Mesenchymal stem cell (in vitro differentiated cells and primary cell): ENCODE measurements around the gene FBXO47.

Source experiments
- DNase-seq: peaks from one replicate; pipeline ENCODE4 v3.0.0-alpha.2; 2013
- H2AFZ ChIP-seq: one replicate; pipeline ENCODE4 v1.6.1; 2013; ENCODE audit warnings: low read depth, mild to moderate bottlenecking, control low read depth, inconsistent platforms, low read length, moderate library complexity
- H2AK5ac ChIP-seq: 2 replicates; pipeline ENCODE4 v1.6.1; 2013; ENCODE audit warnings: low read length, moderate library complexity, mild to moderate bottlenecking, inconsistent platforms; ENCODE audit not compliant: severe bottlenecking
- H2BK120ac ChIP-seq: one replicate; pipeline ENCODE4 v1.6.1; 2013; ENCODE audit warnings: low read depth, mild to moderate bottlenecking, inconsistent platforms, low read length, moderate library complexity
- H2BK12ac ChIP-seq, 2 experiments: one replicate each; pipeline ENCODE4 v1.6.1; 2013; ENCODE audit warnings: inconsistent platforms in 2 of 2, low read length in 2 of 2, mild to moderate bottlenecking in 2 of 2, moderate library complexity in 2 of 2, control low read depth in 1 of 2
- H2BK15ac ChIP-seq: one replicate; pipeline ENCODE4 v1.6.1; 2013; ENCODE audit warnings: mild to moderate bottlenecking, low read depth, inconsistent platforms; ENCODE audit not compliant: poor library complexity, severe bottlenecking
- H2BK5ac ChIP-seq: 2 replicates; pipeline ENCODE4 v1.6.1; 2013; ENCODE audit warnings: low read depth, mild to moderate bottlenecking, low read length, control low read depth, inconsistent platforms; ENCODE audit not compliant: poor library complexity, severe bottlenecking
- H3K14ac ChIP-seq, 2 experiments: one replicate each; pipeline ENCODE4 v1.6.1; 2013; ENCODE audit warnings: inconsistent platforms in 2 of 2, low read length in 2 of 2, control low read depth in 1 of 2, mild to moderate bottlenecking in 1 of 2, moderate library complexity in 1 of 2
- H3K18ac ChIP-seq, 2 experiments: one replicate each; pipeline ENCODE4 v1.6.1; 2013; ENCODE audit warnings: inconsistent platforms in 2 of 2, low read length in 2 of 2, control low read depth in 1 of 2, low read depth in 1 of 2, mild to moderate bottlenecking in 1 of 2
- H3K23ac ChIP-seq, 2 experiments: one replicate each; pipeline ENCODE4 v1.6.1; 2013; ENCODE audit warnings: inconsistent platforms in 2 of 2, low read length in 2 of 2, mild to moderate bottlenecking in 2 of 2, moderate library complexity in 2 of 2, control low read depth in 1 of 2
- H3K27ac ChIP-seq: 2 replicates; pipeline ENCODE4 v1.5.1; 2013; ENCODE audit warnings: mild to moderate bottlenecking, moderate library complexity, low read length, control low read depth, inconsistent platforms; ENCODE audit not compliant: poor library complexity, severe bottlenecking
- H3K27me3 ChIP-seq, 2 experiments: 2 replicates each; pipeline versions ENCODE4 v1.6.1 to v1.7.0; 2013; ENCODE audit warnings: low read length in 2 of 2, mild to moderate bottlenecking in 2 of 2, moderate library complexity in 2 of 2, control low read depth in 1 of 2, inconsistent platforms in 1 of 2; ENCODE audit not compliant: control insufficient read depth in 1 of 2, insufficient read depth in 1 of 2
- H3K36me3 ChIP-seq, 2 experiments: 2 replicates each; pipeline versions ENCODE4 v1.6.1 to v1.7.0; 2013; ENCODE audit warnings: low read length in 2 of 2, control low read depth in 1 of 2, inconsistent platforms in 1 of 2, low read depth in 1 of 2, mild to moderate bottlenecking in 1 of 2; ENCODE audit not compliant: insufficient read depth in 2 of 2, control insufficient read depth in 1 of 2
- H3K4ac ChIP-seq, 2 experiments: one replicate each; pipeline ENCODE4 v1.6.1; 2013; ENCODE audit warnings: inconsistent platforms in 2 of 2, low read length in 2 of 2, mild to moderate bottlenecking in 2 of 2, moderate library complexity in 2 of 2, control low read depth in 1 of 2, low read depth in 1 of 2
- H3K4me1 ChIP-seq: 2 replicates; pipeline ENCODE4 v1.6.1; 2013; ENCODE audit warnings: low read depth, low read length, control low read depth; ENCODE audit not compliant: control insufficient read depth, insufficient read depth
- H3K4me2 ChIP-seq: 2 replicates; pipeline ENCODE4 v1.6.1; 2013; ENCODE audit warnings: low read length, mild to moderate bottlenecking, inconsistent platforms; ENCODE audit not compliant: poor library complexity, severe bottlenecking
- H3K4me3 ChIP-seq, 2 experiments: 2 replicates each; pipeline versions ENCODE4 v1.5.1 to v1.7.0; 2013; ENCODE audit warnings: low read length in 2 of 2, mild to moderate bottlenecking in 2 of 2, control low read depth in 1 of 2, low read depth in 1 of 2; ENCODE audit not compliant: insufficient read depth in 1 of 2
- H3K79me1 ChIP-seq: replicated peaks from 2 replicates; pipeline ENCODE4 v1.6.1; 2013; ENCODE audit warnings: mild to moderate bottlenecking, control low read depth, low read length, inconsistent platforms; ENCODE audit not compliant: poor library complexity, severe bottlenecking
- H3K9ac ChIP-seq: 2 replicates; pipeline ENCODE4 v1.7.0; 2013; ENCODE audit warnings: mild to moderate bottlenecking, low read length, moderate library complexity
- H3K9me3 ChIP-seq: 2 replicates; pipeline ENCODE4 v1.7.0; 2013; ENCODE audit warnings: mild to moderate bottlenecking, low read length; ENCODE audit not compliant: control insufficient read depth
- H4K8ac ChIP-seq: one replicate; pipeline ENCODE4 v1.6.1; 2013; ENCODE audit warnings: inconsistent platforms, mild to moderate bottlenecking, low read length, moderate library complexity
- H4K91ac ChIP-seq: one replicate; pipeline ENCODE4 v1.6.1; 2013; ENCODE audit warnings: mild to moderate bottlenecking, low read length, inconsistent platforms
- WGBS: methylation state at CpG from one replicate; pipeline ENCODE4 v1.1.7; 2013; ENCODE audit warnings: mixed read lengths; 5-methylcytosine and 5-hydroxymethylcytosine counted together

Gene FBXO47

GRCh38 chr17:38918129-38918913, 48.9 kb downstream of the FBXO47 start:
- H2BK5ac ChIP-seq, result no peak overlapping the region
- H3K27me3 ChIP-seq, result no peaks in the 10 kb centered on the region
- H3K4ac ChIP-seq, result no peak overlapping the region
- H4K8ac ChIP-seq, result no peak overlapping the region
- H3K9ac ChIP-seq, result no peak overlapping the region
- H2BK15ac ChIP-seq, result no peak overlapping the region
- no peak overlapping the region for H3K18ac ChIP-seq
- no peak overlapping the region for H3K4me3 ChIP-seq
- WGBS, result 93% methylated on average over 37 of the region's 37 CpGs
- no peak overlapping the region for H2AFZ ChIP-seq
- H3K4me1 ChIP-seq, result peaks cover 18% of the 10 kb centered on the region
- no peak overlapping the region for H3K27ac ChIP-seq
- no peaks in the 10 kb centered on the region for H3K9me3 ChIP-seq
- H3K14ac ChIP-seq, result no peak overlapping the region
- no peak for DNase-seq
- peaks cover 81 to 88% of the 10 kb centered on the region in 2 experiments for H3K36me3 ChIP-seq
- no peak overlapping the region for H3K23ac ChIP-seq
- peak overlapping the region; percentile 43 for H4K91ac ChIP-seq
- H3K79me1 ChIP-seq, result peaks cover 48% of the 10 kb centered on the region
- no peak overlapping the region for H2BK12ac ChIP-seq
- H2BK120ac ChIP-seq, result no peak overlapping the region
- H2AK5ac ChIP-seq, result no peak overlapping the region
- no peak overlapping the region for H3K4me2 ChIP-seq

GRCh38 chr17:38917259-38917658, 49.9 kb downstream of the FBXO47 start:
- no peak for DNase-seq
- Histone ChIP-seq H2BK120ac (no peak overlapping the region), H3K4me1 (peaks cover 15% of the 10 kb centered on the region), H3K9ac (no peak overlapping the region), H3K27me3 (no peaks in the 10 kb centered on the region), H3K36me3 (peaks cover 92 to 94% of the 10 kb centered on the region in 2 experiments), H3K27ac (no peak overlapping the region), H2AK5ac (no peak overlapping the region), H3K4me2 (no peak overlapping the region), H3K4ac (no peak overlapping the region), H4K8ac (no peak overlapping the region), H2BK5ac (no peak overlapping the region), H3K14ac (no peak overlapping the region), H2BK15ac (no peak overlapping the region), H2AFZ (no peak overlapping the region), H3K18ac (no peak overlapping the region), H3K4me3 (no peak overlapping the region), H3K79me1 (peaks cover 58% of the 10 kb centered on the region), H4K91ac (no peak overlapping the region), H3K9me3 (no peaks in the 10 kb centered on the region), H2BK12ac (no peak overlapping the region), H3K23ac (no peak overlapping the region)
- 100% methylated on average over 2 of the region's 3 CpGs for WGBS

DNA sequence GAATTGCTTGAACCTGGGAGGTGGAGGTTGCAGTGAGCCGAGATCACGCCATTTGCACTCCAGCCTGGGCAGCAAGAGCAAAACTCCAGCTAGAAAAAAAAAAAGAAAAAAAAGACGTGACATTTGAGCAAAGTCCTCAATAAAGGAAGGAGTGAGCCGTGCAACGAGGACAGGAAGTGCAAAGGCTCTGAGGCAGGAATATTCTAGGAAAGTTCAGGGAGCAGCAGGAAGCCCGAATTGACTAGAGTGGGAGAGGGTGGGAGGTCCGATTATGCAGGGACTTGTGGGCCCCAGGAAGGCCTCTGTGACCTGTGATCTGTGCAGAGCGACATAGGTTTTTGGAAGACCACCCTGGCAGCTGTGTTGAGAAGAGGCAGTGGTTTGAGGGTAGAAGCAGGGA, 50.4 kb downstream of the FBXO47 start:
- H3K4me3 ChIP-seq, result no peak overlapping the region
- H3K23ac ChIP-seq, result no peak overlapping the region
- 84% methylated on average over 8 of the region's 8 CpGs for WGBS
- no peak overlapping the region for H2BK15ac ChIP-seq
- H3K4me1 ChIP-seq, result peaks cover 13% of the 10 kb centered on the region
- H3K4ac ChIP-seq, result no peak overlapping the region
- H3K4me2 ChIP-seq, result no peak overlapping the region
- H2BK12ac ChIP-seq, result no peak overlapping the region
- H2BK120ac ChIP-seq, result no peak overlapping the region
- no peaks in the 10 kb centered on the region for H3K27me3 ChIP-seq
- no peak for DNase-seq
- no peak overlapping the region for H3K9ac ChIP-seq
- H3K14ac ChIP-seq, result no peak overlapping the region
- H2AFZ ChIP-seq, result no peak overlapping the region
- H3K27ac ChIP-seq, result no peak overlapping the region
- H4K91ac ChIP-seq, result no peak overlapping the region
- no peaks in the 10 kb centered on the region for H3K9me3 ChIP-seq
- H3K18ac ChIP-seq, result no peak overlapping the region
- H2AK5ac ChIP-seq, result no peak overlapping the region
- H4K8ac ChIP-seq, result no peak overlapping the region
- no peak overlapping the region for H2BK5ac ChIP-seq
- H3K36me3 ChIP-seq, result peaks cover 92% of the 10 kb centered on the region in 2 experiments
- peaks cover 57% of the 10 kb centered on the region for H3K79me1 ChIP-seq

- no peak overlapping the region for H3K4me2 ChIP-seq
- H3K9me3 ChIP-seq, result no peaks in the 10 kb centered on the region
- no peak overlapping the region for H2BK120ac ChIP-seq
- H2AK5ac ChIP-seq, result no peak overlapping the region
- peaks cover 62% of the 10 kb centered on the region for H3K79me1 ChIP-seq
- H3K27me3 ChIP-seq, result no peaks in the 10 kb centered on the region
- H2BK5ac ChIP-seq, result no peak overlapping the region
- no peak overlapping the region for H3K4me3 ChIP-seq
- DNase-seq, result no peak
- peaks cover 14% of the 10 kb centered on the region for H3K4me1 ChIP-seq
- no peak overlapping the region for H4K8ac ChIP-seq
- H4K91ac ChIP-seq, result no peak overlapping the region
- no peak overlapping the region for H3K14ac ChIP-seq
- no peak overlapping the region for H3K27ac ChIP-seq
- 98% methylated on average over 7 of the region's 7 CpGs for WGBS
- no peak overlapping the region for H3K23ac ChIP-seq
- no peak overlapping the region for H2AFZ ChIP-seq
- H2BK12ac ChIP-seq, result no peak overlapping the region
- H3K4ac ChIP-seq, result no peak overlapping the region
- H2BK15ac ChIP-seq, result no peak overlapping the region
- peaks cover 91 to 95% of the 10 kb centered on the region in 2 experiments for H3K36me3 ChIP-seq
- H3K18ac ChIP-seq, result peak overlapping the region in 1 of 2 experiments; percentile 6
- no peak overlapping the region for H3K9ac ChIP-seq
Measured at GRCh38 chr17:38915639-38915995, 51.6 kb downstream of the FBXO47 start.
